HepG2 (cell line): ENCODE results near the gene ZNF324B. TPM values are rescaled to one million over a fixed set of nuclear protein-coding genes. Genes with fewer than 3 reads are reported as not detected.

Source experiments
- ARNTL ChIP-seq: sonication (generic); formaldehyde crosslinking; IDR thresholded peaks from 2 replicates; pipeline ENCODE4 v1.4.0; 2020; ENCODE audit warnings: mild to moderate bottlenecking, missing genetic modification reagents
- MED8 ChIP-seq: sonication (generic); formaldehyde crosslinking; IDR thresholded peaks from 2 replicates; pipeline ENCODE4 v1.8.1; 2023; ENCODE audit warnings: mild to moderate bottlenecking, missing genetic modification reagents; ENCODE audit not compliant: insufficient replicate concordance
- MXD4 ChIP-seq: IDR thresholded peaks from 2 replicates; pipeline ENCODE4 v1.6.1; 2016; ENCODE audit warnings: mild to moderate bottlenecking, missing biosample characterization, missing genetic modification reagents
- NCOR1 ChIP-seq: fragments of 200-600 bp; sonication (generic); IDR thresholded peaks from 2 replicates; pipeline ENCODE4 v1.7.0; 2017; ENCODE audit warnings: antibody characterized with exemption, low read length, borderline replicate concordance
- PAF1 ChIP-seq: IDR thresholded peaks from 2 replicates; pipeline ENCODE4 v1.6.1; 2016; ENCODE audit warnings: missing genetic modification reagents, missing compliant biosample characterization
- RERE ChIP-seq: IDR thresholded peaks from 2 replicates; pipeline ENCODE4 v1.6.1; 2016; ENCODE audit warnings: low read depth, missing genetic modification reagents, missing compliant biosample characterization
- ZNF260 ChIP-seq: sonication (generic); formaldehyde crosslinking; IDR thresholded peaks from 2 replicates; pipeline ENCODE4 v1.4.0; 2020; ENCODE audit warnings: missing genetic modification reagents, low read depth, mild to moderate bottlenecking, borderline replicate concordance
- ZNF614 ChIP-seq: IDR thresholded peaks from 2 replicates; pipeline ENCODE4 v1.6.1; 2018; ENCODE audit warnings: missing biosample characterization, missing genetic modification reagents, inconsistent platforms, borderline replicate concordance
- polyA plus RNA-seq, 8 experiments: library from polyadenylated mRNA; depleted of rRNA in 3 of 8; stranded (reverse) in 7 of 8; unstranded in 1 of 8; fragments of >200 nt; fragmentation: Illumina TruSeq in 4 of 8; extraction: Trizol in 4 of 8; gene quantifications; 2 replicates each; pipeline versions ENCODE4 v1.2.1 to v1.2.3, GENCODE V29; 2011 to 2016; ENCODE audit warnings: low read depth in 4 of 8, missing spikeins in 1 of 8, mixed read lengths in 1 of 8; ENCODE audit not compliant: insufficient read depth in 1 of 8
- total RNA-seq, 5 experiments: library from RNA; depleted of rRNA; stranded (reverse); fragments of >200 nt; fragmentation: Illumina TruSeq; extraction: Trizol; gene quantifications; 2 replicates each; pipeline ENCODE4 v1.2.3, GENCODE V29; 2016; ENCODE audit warnings: low read depth in 1 of 5
- TF ChIP-seq, protein P1 (sequence below): sonication (generic); formaldehyde crosslinking; IDR thresholded peaks from 2 replicates; pipeline ENCODE4 v1.4.0; 2020; ENCODE audit warnings: mild to moderate bottlenecking, missing genetic modification reagents
- TF ChIP-seq, protein P2 (sequence below): sonication (generic); formaldehyde crosslinking; IDR thresholded peaks from 2 replicates; pipeline ENCODE4 v1.5.0; 2020; ENCODE audit warnings: mild to moderate bottlenecking, missing genetic modification reagents

The ZNF324B gene
- total and polyA plus RNA-seq, 2 of the 13 experiments (the other 11 are each of a cell fraction or from before 2014, with no cell fraction given), result 0.53 to 3.0 TPM

GRCh38 chr19:58466760-58467589, 15.6 kb downstream of the ZNF324B start, which contains the start of gene ZNF324 (continued):
- TF ChIP-seq NCOR1 (no peak), ZNF614 (CRISPR knock-in tag) (no peak), PAF1 (no peak), MED8 (CRISPR knock-in tag) (peak; percentile 6), MXD4 (CRISPR knock-in tag) (peak; percentile 54; the same call in 1 of the 2 replicates), ARNTL (CRISPR knock-in tag) (0 out of 2 replicates have a peak, but pooled peaks have one; percentile 48), RERE (CRISPR knock-in tag) (0 out of 2 replicates have a peak, but pooled peaks have one; percentile 22), ZNF260 (CRISPR knock-in tag) (no peak)
- TF ChIP-seq, protein P1, sequence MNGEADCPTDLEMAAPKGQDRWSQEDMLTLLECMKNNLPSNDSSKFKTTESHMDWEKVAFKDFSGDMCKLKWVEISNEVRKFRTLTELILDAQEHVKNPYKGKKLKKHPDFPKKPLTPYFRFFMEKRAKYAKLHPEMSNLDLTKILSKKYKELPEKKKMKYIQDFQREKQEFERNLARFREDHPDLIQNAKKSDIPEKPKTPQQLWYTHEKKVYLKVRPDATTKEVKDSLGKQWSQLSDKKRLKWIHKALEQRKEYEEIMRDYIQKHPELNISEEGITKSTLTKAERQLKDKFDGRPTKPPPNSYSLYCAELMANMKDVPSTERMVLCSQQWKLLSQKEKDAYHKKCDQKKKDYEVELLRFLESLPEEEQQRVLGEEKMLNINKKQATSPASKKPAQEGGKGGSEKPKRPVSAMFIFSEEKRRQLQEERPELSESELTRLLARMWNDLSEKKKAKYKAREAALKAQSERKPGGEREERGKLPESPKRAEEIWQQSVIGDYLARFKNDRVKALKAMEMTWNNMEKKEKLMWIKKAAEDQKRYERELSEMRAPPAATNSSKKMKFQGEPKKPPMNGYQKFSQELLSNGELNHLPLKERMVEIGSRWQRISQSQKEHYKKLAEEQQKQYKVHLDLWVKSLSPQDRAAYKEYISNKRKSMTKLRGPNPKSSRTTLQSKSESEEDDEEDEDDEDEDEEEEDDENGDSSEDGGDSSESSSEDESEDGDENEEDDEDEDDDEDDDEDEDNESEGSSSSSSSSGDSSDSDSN (CRISPR knock-in tag), result peak; percentile 47
- TF ChIP-seq, protein P2, sequence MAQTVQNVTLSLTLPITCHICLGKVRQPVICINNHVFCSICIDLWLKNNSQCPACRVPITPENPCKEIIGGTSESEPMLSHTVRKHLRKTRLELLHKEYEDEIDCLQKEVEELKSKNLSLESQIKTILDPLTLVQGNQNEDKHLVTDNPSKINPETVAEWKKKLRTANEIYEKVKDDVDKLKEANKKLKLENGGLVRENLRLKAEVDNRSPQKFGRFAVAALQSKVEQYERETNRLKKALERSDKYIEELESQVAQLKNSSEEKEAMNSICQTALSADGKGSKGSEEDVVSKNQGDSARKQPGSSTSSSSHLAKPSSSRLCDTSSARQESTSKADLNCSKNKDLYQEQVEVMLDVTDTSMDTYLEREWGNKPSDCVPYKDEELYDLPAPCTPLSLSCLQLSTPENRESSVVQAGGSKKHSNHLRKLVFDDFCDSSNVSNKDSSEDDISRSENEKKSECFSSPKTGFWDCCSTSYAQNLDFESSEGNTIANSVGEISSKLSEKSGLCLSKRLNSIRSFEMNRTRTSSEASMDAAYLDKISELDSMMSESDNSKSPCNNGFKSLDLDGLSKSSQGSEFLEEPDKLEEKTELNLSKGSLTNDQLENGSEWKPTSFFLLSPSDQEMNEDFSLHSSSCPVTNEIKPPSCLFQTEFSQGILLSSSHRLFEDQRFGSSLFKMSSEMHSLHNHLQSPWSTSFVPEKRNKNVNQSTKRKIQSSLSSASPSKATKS (CRISPR knock-in tag), result no peak
